Bronchial epithelial cell (primary cell): ENCODE measurements around the gene VSX2. TPM values are rescaled to one million over a fixed set of nuclear protein-coding genes. Genes with fewer than 3 reads are reported as not detected.

ENCODE experiments used
- DNase-seq: peaks from one replicate; pipeline ENCODE4 v3.0.0-alpha.2; 2010; ENCODE audit warnings: low read depth
- FAIRE-seq: peaks from 2 replicates; lab custom pipeline; 2011; peaks lifted over from hg19 to GRCh38; lab: Jason Lieb, UNC
- H3K27me3 ChIP-seq: 2 replicates; pipeline ENCODE4 v1.5.1; 2011; ENCODE audit warnings: low read length; ENCODE audit not compliant: control insufficient read depth, insufficient read depth
- H3K36me3 ChIP-seq: 2 replicates; pipeline ENCODE4 v1.5.1; 2011; ENCODE audit warnings: low read length; ENCODE audit not compliant: control insufficient read depth, insufficient read depth
- H3K4me3 ChIP-seq: 2 replicates; pipeline ENCODE4 v1.5.1; 2011; ENCODE audit warnings: mild to moderate bottlenecking, low read depth, low read length, control low read depth
- CTCF ChIP-seq: IDR thresholded peaks from 2 replicates; pipeline ENCODE4 v1.5.1; 2011; ENCODE audit warnings: mild to moderate bottlenecking, moderate library complexity, low read length, control low read depth, inconsistent platforms; ENCODE audit not compliant: insufficient read depth, severe bottlenecking
- total RNA-seq: library from RNA; depleted of rRNA; stranded (reverse); fragments of >200 nt; gene quantifications from 2 replicates; pipeline ENCODE4 v1.2.1, GENCODE V29; 2014

Gene VSX2
- total RNA-seq, 1 donor from 2014 or later = not detected

GRCh38 chr14:74211945-74212580 is 27.2 kb upstream of the VSX2 start:
- DNase-seq (no peak), FAIRE-seq (no peak)
- TF ChIP-seq CTCF = no peak
- Histone ChIP-seq H3K36me3 (no peaks in the 10 kb centered on the region), H3K4me3 (no peak overlapping the region), H3K27me3 (peaks cover 1% of the 10 kb centered on the region)

GRCh38 chr14:74213907-74214803 is 25.1 kb upstream of the VSX2 start:
- Histone ChIP-seq H3K4me3 (no peak overlapping the region), H3K27me3 (peaks cover 7% of the 10 kb centered on the region), H3K36me3 (no peaks in the 10 kb centered on the region)
- no peak for TF ChIP-seq CTCF
- DNase-seq (no peak), FAIRE-seq (no peak)

- Histone ChIP-seq H3K27me3 (peaks cover 7% of the 10 kb centered on the region), H3K36me3 (no peaks in the 10 kb centered on the region), H3K4me3 (no peak overlapping the region)
- DNase-seq (no peak), FAIRE-seq (no peak)
- no peak for TF ChIP-seq CTCF
Observed at GRCh38 chr14:74216671-74217070, 22.6 kb upstream of the VSX2 start.

GRCh38 chr14:74217672-74218448 is 21.4 kb upstream of the VSX2 start:
- Histone ChIP-seq H3K4me3 (no peak overlapping the region), H3K36me3 (no peaks in the 10 kb centered on the region), H3K27me3 (peaks cover 7% of the 10 kb centered on the region)
- DNase-seq = peak; percentile 31
- TF ChIP-seq CTCF = peak; percentile 100
- FAIRE-seq = no peak

- no peak for TF ChIP-seq CTCF
- no peak for DNase-seq
- no peak for FAIRE-seq
- Histone ChIP-seq H3K4me3 (no peak overlapping the region), H3K36me3 (no peaks in the 10 kb centered on the region), H3K27me3 (peaks cover 7% of the 10 kb centered on the region)
Observed at GRCh38 chr14:74218462-74218861, 20.8 kb upstream of the VSX2 start.
